K562 (cell line): ENCODE data around the gene ADAMTS10. TPM values are rescaled to one million over a fixed set of nuclear protein-coding genes. Genes with fewer than 3 reads are reported as not detected.

Source experiments
- ARID1B ChIP-seq: fragments of 450-650 bp; IDR thresholded peaks from 2 replicates; pipeline ENCODE4 v1.6.1; 2016; ENCODE audit warnings: antibody characterized with exemption, mild to moderate bottlenecking, inconsistent platforms
- CBFA2T3 ChIP-seq: fragments of 450-650 bp; IDR thresholded peaks from 2 replicates; pipeline ENCODE4 v1.6.1; 2017
- ELF2 ChIP-seq: fragments of 250-450 bp; sonication (Bioruptor Pico); IDR thresholded peaks from 2 replicates; pipeline ENCODE4 v1.5.0; 2021; ENCODE audit warnings: mild to moderate bottlenecking
- FOSL1 ChIP-seq: fragments of 200-800 bp; sonication (Bioruptor generic); conservative IDR thresholded peaks from 2 replicates; pipeline ENCODE4 v1.6.1; 2016; ENCODE audit warnings: missing genetic modification characterization, missing compliant biosample characterization
- KAT7 ChIP-seq: sonication (generic); formaldehyde crosslinking; IDR thresholded peaks from 2 replicates; pipeline ENCODE4 v1.8.0; 2022; ENCODE audit warnings: missing genetic modification reagents, mild to moderate bottlenecking, borderline replicate concordance
- L3MBTL2 ChIP-seq: fragments of 450-650 bp; IDR thresholded peaks from 2 replicates; pipeline ENCODE4 v1.6.1; 2016; ENCODE audit warnings: mild to moderate bottlenecking, moderate library complexity
- MAZ ChIP-seq, 2 experiments: fragments of 450-650 bp in 1 of 2; sonication (generic) in 1 of 2; formaldehyde crosslinking; IDR thresholded peaks in 1 of 2; conservative IDR thresholded peaks in 1 of 2; 2 replicates each; pipeline versions ENCODE4 v1.4.0 to v1.5.0; 2020; ENCODE audit warnings: mild to moderate bottlenecking in 1 of 2, missing genetic modification reagents in 1 of 2
- NFIX ChIP-seq: fragments of 250-450 bp; sonication (Bioruptor Pico); IDR thresholded peaks from 2 replicates; pipeline ENCODE4 v1.4.0; 2020; ENCODE audit warnings: low read depth, mild to moderate bottlenecking, moderate library complexity
- NR2C2 ChIP-seq, 2 experiments: fragments of 200-800 bp in 1 of 2; sonication (Bioruptor generic) in 1 of 2; sonication (generic) in 1 of 2; formaldehyde crosslinking in 1 of 2; IDR thresholded peaks; 2 replicates each; pipeline versions ENCODE4 v1.6.1 to v1.8.0; 2016 to 2022; ENCODE audit warnings: mild to moderate bottlenecking in 1 of 2, missing compliant biosample characterization in 1 of 2, missing genetic modification characterization in 1 of 2, missing genetic modification reagents in 1 of 2
- RBFOX2 ChIP-seq: fragments of 200-400 bp; formaldehyde crosslinking; IDR thresholded peaks from 2 replicates; pipeline ENCODE4 v1.6.1; 2017; ENCODE audit warnings: low read depth, mild to moderate bottlenecking, low read length, moderate library complexity
- TCFL5 ChIP-seq: fragments of 250-450 bp; sonication (Bioruptor Pico); conservative IDR thresholded peaks from 2 replicates; pipeline ENCODE4 v1.6.1; 2021; ENCODE audit warnings: mild to moderate bottlenecking, moderate library complexity, matching md5 sums
- ZNF431 ChIP-seq: sonication (generic); formaldehyde crosslinking; IDR thresholded peaks from 2 replicates; pipeline ENCODE4 v1.8.0; 2022; ENCODE audit warnings: mild to moderate bottlenecking, missing genetic modification reagents
- polyA plus RNA-seq, 8 experiments: library from polyadenylated mRNA; depleted of rRNA in 4 of 8; stranded (reverse) in 5 of 8; unstranded in 3 of 8; fragments of >200 nt; fragmentation: Nextera tagmentation in 2 of 8; fragmentation: Illumina TruSeq in 1 of 8; extraction: Ambion mirVana in 2 of 8; extraction: Trizol in 1 of 8; gene quantifications; 2 replicates each; pipeline versions ENCODE4 v1.2.1 to v1.2.3, GENCODE V29; 2011 to 2014; ENCODE audit warnings: inconsistent platforms in 1 of 8, missing spikeins in 1 of 8
- total RNA-seq, 7 experiments: library from RNA; depleted of rRNA in 6 of 7; stranded (reverse); fragments of >200 nt in 6 of 7; fragmentation: Illumina TruSeq in 2 of 7; extraction: Trizol in 2 of 7; gene quantifications; 2 replicates each; pipeline versions ENCODE4 v1.2.1 to v1.2.3, GENCODE V29; 2011 to 2021; ENCODE audit warnings: low replicate concordance in 1 of 7
- TF ChIP-seq, protein P1 (sequence below): fragments of 450-650 bp; formaldehyde crosslinking; conservative IDR thresholded peaks from 2 replicates; pipeline ENCODE4 v1.4.0; 2022; ENCODE audit warnings: mild to moderate bottlenecking, missing genetic modification characterization
- TF ChIP-seq, protein P2 (sequence below): sonication (generic); formaldehyde crosslinking; IDR thresholded peaks from 2 replicates; pipeline ENCODE4 v1.8.0; 2022; ENCODE audit warnings: mild to moderate bottlenecking, missing genetic modification reagents
- TF ChIP-seq, protein P3 (sequence below): sonication (generic); formaldehyde crosslinking; IDR thresholded peaks from 2 replicates; pipeline ENCODE4 v1.8.0; 2022; ENCODE audit warnings: missing genetic modification reagents, mild to moderate bottlenecking, moderate library complexity, borderline replicate concordance
- TF ChIP-seq, protein P4 (sequence below): fragments of 450-650 bp; IDR thresholded peaks from 2 replicates; pipeline ENCODE4 v1.6.1; 2016; ENCODE audit warnings: low read depth

Gene ADAMTS10
- total and polyA plus RNA-seq, 9 of the 15 experiments (the other 6 are each of a cell fraction or from before 2014, with no cell fraction given) = 0.33 to 1.8 (median 0.57) TPM; not detected in 4

DNA sequence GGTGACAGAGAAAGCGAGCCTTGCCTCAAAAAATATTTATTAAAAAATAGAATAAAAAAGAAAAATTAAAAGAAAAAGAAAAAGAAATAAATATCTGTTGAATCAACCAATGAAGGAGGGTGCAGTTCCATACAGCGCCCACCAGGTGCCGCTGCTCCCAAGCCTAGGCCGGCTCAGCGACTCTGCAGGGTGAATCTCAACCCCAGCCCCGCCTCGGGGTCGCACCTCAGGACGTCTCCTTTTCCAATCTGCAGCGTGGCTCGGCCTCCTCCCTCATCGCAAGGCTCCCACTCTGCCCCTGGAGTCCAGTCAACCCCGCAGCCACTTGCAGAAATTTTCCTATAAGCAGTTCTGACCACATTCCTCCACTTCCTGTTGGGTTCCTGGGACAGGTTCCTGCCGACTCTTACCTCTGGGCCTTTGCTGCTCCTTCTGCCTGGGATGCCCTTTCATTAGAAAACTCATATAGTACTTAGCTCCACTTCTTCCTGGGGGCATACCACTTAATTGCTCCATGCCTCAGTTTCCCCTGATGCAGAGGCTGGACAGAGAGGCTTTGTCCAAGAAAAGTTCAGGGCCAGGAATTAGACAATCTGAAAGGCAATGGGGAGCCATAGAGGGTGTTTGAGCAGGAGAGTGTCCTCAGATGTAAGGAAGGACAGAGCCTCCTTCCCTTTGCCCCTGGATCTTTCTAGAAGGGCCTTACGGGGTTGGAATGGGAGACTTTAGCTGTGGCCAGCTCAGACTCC, 44.2 kb upstream of the ADAMTS10 start (continued):
- TF ChIP-seq, protein P1, sequence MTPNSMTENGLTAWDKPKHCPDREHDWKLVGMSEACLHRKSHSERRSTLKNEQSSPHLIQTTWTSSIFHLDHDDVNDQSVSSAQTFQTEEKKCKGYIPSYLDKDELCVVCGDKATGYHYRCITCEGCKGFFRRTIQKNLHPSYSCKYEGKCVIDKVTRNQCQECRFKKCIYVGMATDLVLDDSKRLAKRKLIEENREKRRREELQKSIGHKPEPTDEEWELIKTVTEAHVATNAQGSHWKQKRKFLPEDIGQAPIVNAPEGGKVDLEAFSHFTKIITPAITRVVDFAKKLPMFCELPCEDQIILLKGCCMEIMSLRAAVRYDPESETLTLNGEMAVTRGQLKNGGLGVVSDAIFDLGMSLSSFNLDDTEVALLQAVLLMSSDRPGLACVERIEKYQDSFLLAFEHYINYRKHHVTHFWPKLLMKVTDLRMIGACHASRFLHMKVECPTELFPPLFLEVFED (CRISPR knock-in tag) = no peak
- no peak for TF ChIP-seq NR2C2 (CRISPR knock-in tag; IDR thresholded peaks at IDR 0.05)
- TF ChIP-seq NR2C2 (tag; IDR thresholded peaks at IDR 0.05) = no peak
- 0 out of 2 replicates have a peak, but pooled peaks have one; percentile 14 for TF ChIP-seq L3MBTL2
- TF ChIP-seq RBFOX2 = no peak
- TF ChIP-seq, protein P2, sequence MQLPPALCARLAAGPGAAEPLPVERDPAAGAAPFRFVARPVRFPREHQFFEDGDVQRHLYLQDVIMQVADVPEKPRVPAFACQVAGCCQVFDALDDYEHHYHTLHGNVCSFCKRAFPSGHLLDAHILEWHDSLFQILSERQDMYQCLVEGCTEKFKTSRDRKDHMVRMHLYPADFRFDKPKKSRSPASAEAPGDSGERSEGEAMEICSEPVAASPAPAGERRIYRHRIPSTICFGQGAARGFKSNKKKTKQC (CRISPR knock-in tag) = 0 out of 2 replicates have a peak, but pooled peaks have one; percentile 38
- no peak for TF ChIP-seq ARID1B
- TF ChIP-seq, protein P3, sequence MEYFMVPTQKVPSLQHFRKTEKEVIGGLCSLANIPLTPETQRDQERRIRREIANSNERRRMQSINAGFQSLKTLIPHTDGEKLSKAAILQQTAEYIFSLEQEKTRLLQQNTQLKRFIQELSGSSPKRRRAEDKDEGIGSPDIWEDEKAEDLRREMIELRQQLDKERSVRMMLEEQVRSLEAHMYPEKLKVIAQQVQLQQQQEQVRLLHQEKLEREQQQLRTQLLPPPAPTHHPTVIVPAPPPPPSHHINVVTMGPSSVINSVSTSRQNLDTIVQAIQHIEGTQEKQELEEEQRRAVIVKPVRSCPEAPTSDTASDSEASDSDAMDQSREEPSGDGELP (CRISPR knock-in tag) = peak; percentile 52; the same call in 1 of the 2 replicates
- no peak for TF ChIP-seq ZNF431 (CRISPR knock-in tag)
- TF ChIP-seq MAZ (CRISPR knock-in tag; conservative IDR thresholded peaks at IDR 0.05 in 1 of 2, IDR thresholded peaks at IDR 0.05 in 1 of 2) = peak in 1 of 2 experiments; percentile 22; a peak in 1 of 4 replicates
- no peak for TF ChIP-seq CBFA2T3
- no peak for TF ChIP-seq TCFL5 (CRISPR knock-in tag)
- TF ChIP-seq FOSL1 (tag) = no peak
- TF ChIP-seq KAT7 (CRISPR knock-in tag) = no peak
- TF ChIP-seq ELF2 = no peak
- no peak for TF ChIP-seq NFIX (CRISPR knock-in tag)
- TF ChIP-seq, protein P4, sequence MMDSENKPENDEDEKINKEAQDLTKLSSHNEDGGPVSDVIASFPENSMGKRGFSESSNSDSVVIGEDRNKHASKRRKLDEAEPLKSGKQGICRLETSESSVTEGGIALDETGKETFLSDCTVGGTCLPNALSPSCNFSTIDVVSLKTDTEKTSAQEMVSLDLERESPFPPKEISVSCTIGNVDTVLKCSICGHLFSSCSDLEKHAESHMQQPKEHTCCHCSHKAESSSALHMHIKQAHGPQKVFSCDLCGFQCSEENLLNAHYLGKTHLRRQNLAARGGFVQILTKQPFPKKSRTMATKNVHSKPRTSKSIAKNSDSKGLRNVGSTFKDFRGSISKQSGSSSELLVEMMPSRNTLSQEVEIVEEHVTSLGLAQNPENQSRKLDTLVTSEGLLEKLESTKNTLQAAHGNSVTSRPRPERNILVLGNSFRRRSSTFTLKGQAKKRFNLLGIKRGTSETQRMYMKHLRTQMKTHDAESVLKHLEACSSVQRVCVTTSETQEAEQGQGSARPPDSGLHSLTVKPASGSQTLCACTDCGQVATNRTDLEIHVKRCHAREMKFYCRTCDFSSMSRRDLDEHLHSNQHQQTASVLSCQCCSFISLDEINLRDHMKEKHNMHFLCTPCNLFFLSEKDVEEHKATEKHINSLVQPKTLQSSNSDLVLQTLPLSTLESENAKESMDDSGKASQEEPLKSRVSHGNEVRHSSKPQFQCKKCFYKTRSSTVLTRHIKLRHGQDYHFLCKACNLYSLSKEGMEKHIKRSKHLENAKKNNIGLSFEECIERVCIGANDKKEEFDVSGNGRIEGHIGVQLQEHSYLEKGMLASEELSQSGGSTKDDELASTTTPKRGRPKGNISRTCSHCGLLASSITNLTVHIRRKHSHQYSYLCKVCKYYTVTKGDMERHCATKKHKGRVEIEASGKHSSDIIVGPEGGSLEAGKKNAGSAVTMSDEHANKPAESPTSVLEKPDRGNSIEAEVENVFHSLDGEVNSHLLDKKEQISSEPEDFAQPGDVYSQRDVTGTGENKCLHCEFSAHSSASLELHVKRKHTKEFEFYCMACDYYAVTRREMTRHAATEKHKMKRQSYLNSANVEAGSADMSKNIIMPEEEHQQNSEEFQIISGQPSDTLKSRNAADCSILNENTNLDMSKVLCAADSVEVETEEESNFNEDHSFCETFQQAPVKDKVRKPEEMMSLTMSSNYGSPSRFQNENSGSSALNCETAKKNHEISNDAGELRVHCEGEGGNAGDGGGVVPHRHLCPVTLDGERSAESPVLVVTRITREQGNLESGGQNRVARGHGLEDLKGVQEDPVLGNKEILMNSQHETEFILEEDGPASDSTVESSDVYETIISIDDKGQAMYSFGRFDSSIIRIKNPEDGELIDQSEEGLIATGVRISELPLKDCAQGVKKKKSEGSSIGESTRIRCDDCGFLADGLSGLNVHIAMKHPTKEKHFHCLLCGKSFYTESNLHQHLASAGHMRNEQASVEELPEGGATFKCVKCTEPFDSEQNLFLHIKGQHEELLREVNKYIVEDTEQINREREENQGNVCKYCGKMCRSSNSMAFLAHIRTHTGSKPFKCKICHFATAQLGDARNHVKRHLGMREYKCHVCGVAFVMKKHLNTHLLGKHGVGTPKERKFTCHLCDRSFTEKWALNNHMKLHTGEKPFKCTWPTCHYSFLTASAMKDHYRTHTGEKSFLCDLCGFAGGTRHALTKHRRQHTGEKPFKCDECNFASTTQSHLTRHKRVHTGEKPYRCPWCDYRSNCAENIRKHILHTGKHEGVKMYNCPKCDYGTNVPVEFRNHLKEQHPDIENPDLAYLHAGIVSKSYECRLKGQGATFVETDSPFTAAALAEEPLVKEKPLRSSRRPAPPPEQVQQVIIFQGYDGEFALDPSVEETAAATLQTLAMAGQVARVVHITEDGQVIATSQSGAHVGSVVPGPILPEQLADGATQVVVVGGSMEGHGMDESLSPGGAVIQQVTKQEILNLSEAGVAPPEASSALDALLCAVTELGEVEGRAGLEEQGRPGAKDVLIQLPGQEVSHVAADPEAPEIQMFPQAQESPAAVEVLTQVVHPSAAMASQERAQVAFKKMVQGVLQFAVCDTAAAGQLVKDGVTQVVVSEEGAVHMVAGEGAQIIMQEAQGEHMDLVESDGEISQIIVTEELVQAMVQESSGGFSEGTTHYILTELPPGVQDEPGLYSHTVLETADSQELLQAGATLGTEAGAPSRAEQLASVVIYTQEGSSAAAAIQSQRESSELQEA = no peak
